ENCODE measurements around the gene PINLYP.

DNA sequence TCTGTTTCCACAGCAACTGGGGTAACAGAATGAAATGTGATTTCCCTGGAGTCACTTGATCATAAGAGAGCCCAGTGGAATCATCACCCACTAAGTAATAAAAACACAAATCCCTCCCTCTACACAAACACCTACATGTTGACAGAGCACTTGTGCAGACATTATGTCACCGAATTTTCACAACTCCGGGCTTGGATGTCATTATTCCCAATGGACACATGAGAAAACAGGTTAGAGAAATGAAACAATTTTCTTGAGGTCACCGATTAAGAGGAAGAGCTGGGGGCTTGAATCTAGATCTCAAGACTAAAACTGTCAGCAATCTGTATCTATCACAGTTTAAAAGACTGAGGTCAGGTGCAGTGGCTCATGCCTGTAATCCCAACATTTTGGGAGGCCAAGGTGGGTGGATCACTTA, 3.4 kb upstream of the PINLYP start:
- TF ChIP-seq, protein P1, sequence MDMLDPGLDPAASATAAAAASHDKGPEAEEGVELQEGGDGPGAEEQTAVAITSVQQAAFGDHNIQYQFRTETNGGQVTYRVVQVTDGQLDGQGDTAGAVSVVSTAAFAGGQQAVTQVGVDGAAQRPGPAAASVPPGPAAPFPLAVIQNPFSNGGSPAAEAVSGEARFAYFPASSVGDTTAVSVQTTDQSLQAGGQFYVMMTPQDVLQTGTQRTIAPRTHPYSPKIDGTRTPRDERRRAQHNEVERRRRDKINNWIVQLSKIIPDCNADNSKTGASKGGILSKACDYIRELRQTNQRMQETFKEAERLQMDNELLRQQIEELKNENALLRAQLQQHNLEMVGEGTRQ (IDR thresholded peaks at IDR 0.05), result no peak
- TF ChIP-seq, protein P2, sequence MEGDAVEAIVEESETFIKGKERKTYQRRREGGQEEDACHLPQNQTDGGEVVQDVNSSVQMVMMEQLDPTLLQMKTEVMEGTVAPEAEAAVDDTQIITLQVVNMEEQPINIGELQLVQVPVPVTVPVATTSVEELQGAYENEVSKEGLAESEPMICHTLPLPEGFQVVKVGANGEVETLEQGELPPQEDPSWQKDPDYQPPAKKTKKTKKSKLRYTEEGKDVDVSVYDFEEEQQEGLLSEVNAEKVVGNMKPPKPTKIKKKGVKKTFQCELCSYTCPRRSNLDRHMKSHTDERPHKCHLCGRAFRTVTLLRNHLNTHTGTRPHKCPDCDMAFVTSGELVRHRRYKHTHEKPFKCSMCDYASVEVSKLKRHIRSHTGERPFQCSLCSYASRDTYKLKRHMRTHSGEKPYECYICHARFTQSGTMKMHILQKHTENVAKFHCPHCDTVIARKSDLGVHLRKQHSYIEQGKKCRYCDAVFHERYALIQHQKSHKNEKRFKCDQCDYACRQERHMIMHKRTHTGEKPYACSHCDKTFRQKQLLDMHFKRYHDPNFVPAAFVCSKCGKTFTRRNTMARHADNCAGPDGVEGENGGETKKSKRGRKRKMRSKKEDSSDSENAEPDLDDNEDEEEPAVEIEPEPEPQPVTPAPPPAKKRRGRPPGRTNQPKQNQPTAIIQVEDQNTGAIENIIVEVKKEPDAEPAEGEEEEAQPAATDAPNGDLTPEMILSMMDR (IDR thresholded peaks at IDR 0.05), result no peak
- TF ChIP-seq, protein P3, sequence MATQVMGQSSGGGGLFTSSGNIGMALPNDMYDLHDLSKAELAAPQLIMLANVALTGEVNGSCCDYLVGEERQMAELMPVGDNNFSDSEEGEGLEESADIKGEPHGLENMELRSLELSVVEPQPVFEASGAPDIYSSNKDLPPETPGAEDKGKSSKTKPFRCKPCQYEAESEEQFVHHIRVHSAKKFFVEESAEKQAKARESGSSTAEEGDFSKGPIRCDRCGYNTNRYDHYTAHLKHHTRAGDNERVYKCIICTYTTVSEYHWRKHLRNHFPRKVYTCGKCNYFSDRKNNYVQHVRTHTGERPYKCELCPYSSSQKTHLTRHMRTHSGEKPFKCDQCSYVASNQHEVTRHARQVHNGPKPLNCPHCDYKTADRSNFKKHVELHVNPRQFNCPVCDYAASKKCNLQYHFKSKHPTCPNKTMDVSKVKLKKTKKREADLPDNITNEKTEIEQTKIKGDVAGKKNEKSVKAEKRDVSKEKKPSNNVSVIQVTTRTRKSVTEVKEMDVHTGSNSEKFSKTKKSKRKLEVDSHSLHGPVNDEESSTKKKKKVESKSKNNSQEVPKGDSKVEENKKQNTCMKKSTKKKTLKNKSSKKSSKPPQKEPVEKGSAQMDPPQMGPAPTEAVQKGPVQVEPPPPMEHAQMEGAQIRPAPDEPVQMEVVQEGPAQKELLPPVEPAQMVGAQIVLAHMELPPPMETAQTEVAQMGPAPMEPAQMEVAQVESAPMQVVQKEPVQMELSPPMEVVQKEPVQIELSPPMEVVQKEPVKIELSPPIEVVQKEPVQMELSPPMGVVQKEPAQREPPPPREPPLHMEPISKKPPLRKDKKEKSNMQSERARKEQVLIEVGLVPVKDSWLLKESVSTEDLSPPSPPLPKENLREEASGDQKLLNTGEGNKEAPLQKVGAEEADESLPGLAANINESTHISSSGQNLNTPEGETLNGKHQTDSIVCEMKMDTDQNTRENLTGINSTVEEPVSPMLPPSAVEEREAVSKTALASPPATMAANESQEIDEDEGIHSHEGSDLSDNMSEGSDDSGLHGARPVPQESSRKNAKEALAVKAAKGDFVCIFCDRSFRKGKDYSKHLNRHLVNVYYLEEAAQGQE (IDR thresholded peaks at IDR 0.05), result no peak
- no peak for TF ChIP-seq POLR2A (IDR thresholded peaks at IDR 0.05; ENCODE audit: low read length)
- no peak for TF ChIP-seq FOSL2 (IDR thresholded peaks at IDR 0.05)
- no peak for TF ChIP-seq FOSL2 (CRISPR knock-in tag; IDR thresholded peaks at IDR 0.05)
- no peak for TF ChIP-seq ESRRA (IDR thresholded peaks at IDR 0.05; ENCODE audit: borderline replicate concordance, low read length)

Measured in A549 (cell line).